H1 (cell line): ENCODE measurements around the gene APOO. TPM values are rescaled to one million over a fixed set of nuclear protein-coding genes. Genes with fewer than 3 reads are reported as not detected.

ENCODE experiments used
- CTCF ChIA-PET: fragments of 300-600 bp; sonication (Branson Sonifier 250); formaldehyde crosslinking; loops from one replicate; lab custom pipeline; 2021; ENCODE audit not compliant: partially characterized antibody; lab: Charles Lee
- POLR2A ChIA-PET: fragments of 300-600 bp; sonication (Branson Sonifier 250); formaldehyde crosslinking; loops from one replicate; lab custom pipeline; 2021; ENCODE audit warnings: inconsistent platforms; ENCODE audit not compliant: partially characterized antibody; lab: Charles Lee
- DNase-seq, 2 experiments: peaks; one replicate each; pipeline versions ENCODE4 v3.0.0 to v3.0.0-alpha.2; 2010 to 2022; ENCODE audit warnings: low spot score in 2 of 2, low read depth in 1 of 2, mixed read lengths in 1 of 2
- FAIRE-seq: peaks from 2 replicates; lab custom pipeline; 2011; peaks lifted over from hg19 to GRCh38; lab: Jason Lieb, UNC
- H2AFZ ChIP-seq: 2 replicates; pipeline ENCODE4 v1.8.1; 2012; ENCODE audit warnings: low read length, inconsistent platforms
- H2AK5ac ChIP-seq: 2 replicates; pipeline ENCODE4 v1.6.1; 2013; ENCODE audit warnings: low read depth, low read length
- H2BK120ac ChIP-seq: replicated peaks from 2 replicates; pipeline ENCODE3; 2013; ENCODE audit warnings: low read depth, low read length, inconsistent platforms
- H2BK12ac ChIP-seq: 2 replicates; pipeline ENCODE4 v1.6.1; 2013; ENCODE audit warnings: low read depth, low read length
- H2BK15ac ChIP-seq: 2 replicates; pipeline ENCODE4 v1.6.1; 2013; ENCODE audit warnings: low read length
- H2BK20ac ChIP-seq: 2 replicates; pipeline ENCODE4 v1.6.1; 2013; ENCODE audit warnings: low read length
- H2BK5ac ChIP-seq: 2 replicates; pipeline ENCODE4 v1.6.1; 2013; ENCODE audit warnings: low read depth, low read length
- H3K14ac ChIP-seq: 2 replicates; pipeline ENCODE4 v1.6.1; 2013; ENCODE audit warnings: inconsistent platforms; ENCODE audit not compliant: insufficient read length
- H3K18ac ChIP-seq: 2 replicates; pipeline ENCODE4 v1.6.1; 2013; ENCODE audit warnings: low read length; ENCODE audit errors: extremely low read depth
- H3K23ac ChIP-seq: 2 replicates; pipeline ENCODE4 v1.6.1; 2013; ENCODE audit warnings: inconsistent platforms; ENCODE audit not compliant: insufficient read length
- H3K23me2 ChIP-seq: 2 replicates; pipeline ENCODE4 v1.6.1; 2013; ENCODE audit warnings: low read depth, low read length
- H3K27ac ChIP-seq: 2 replicates; pipeline ENCODE4 v1.6.1; 2011; ENCODE audit warnings: low read depth, low read length, inconsistent platforms
- H3K27me3 ChIP-seq, 4 experiments: replicated peaks in 1 of 4; 1 replicate in 1 of 4; 2 replicates in 3 of 4; pipeline versions ENCODE4 v1.6.1 to v1.8.1; 2011 to 2013; ENCODE audit warnings: low read length in 3 of 4, mild to moderate bottlenecking in 3 of 4, inconsistent platforms in 2 of 4, mixed read lengths in 2 of 4, moderate library complexity in 1 of 4; ENCODE audit not compliant: control insufficient read depth in 3 of 4, insufficient read depth in 3 of 4; ENCODE audit errors: extremely low read depth in 1 of 4
- H3K36me3 ChIP-seq, 4 experiments: 2 replicates each; pipeline versions ENCODE4 v1.6.1 to v1.8.1; 2011 to 2013; ENCODE audit warnings: mild to moderate bottlenecking in 4 of 4, low read length in 3 of 4, moderate library complexity in 2 of 4, control low read depth in 1 of 4, inconsistent platforms in 1 of 4; ENCODE audit not compliant: insufficient read depth in 4 of 4, control insufficient read depth in 2 of 4
- H3K4ac ChIP-seq: replicated peaks from 2 replicates; pipeline ENCODE3; 2013; ENCODE audit warnings: low read length, low read depth, mixed read lengths, inconsistent platforms; ENCODE audit not compliant: insufficient read length
- H3K4me1 ChIP-seq, 4 experiments: replicated peaks in 1 of 4; 1 replicate in 1 of 4; 2 replicates in 3 of 4; pipeline versions ENCODE4 v1.6.1 to v1.8.1; 2011 to 2013; ENCODE audit warnings: low read length in 3 of 4, inconsistent platforms in 2 of 4, mixed read lengths in 1 of 4; ENCODE audit not compliant: insufficient read depth in 4 of 4, control insufficient read depth in 3 of 4
- H3K4me2 ChIP-seq, 2 experiments: 2 replicates each; pipeline versions ENCODE4 v1.6.1 to v1.8.1; 2011 to 2013; ENCODE audit warnings: low read depth in 2 of 2, low read length in 2 of 2, control low read depth in 1 of 2, inconsistent platforms in 1 of 2, mild to moderate bottlenecking in 1 of 2; ENCODE audit not compliant: insufficient read depth in 1 of 2
- H3K4me3 ChIP-seq, 4 experiments: fragments of 200-600, 300-600 bp in 1 of 4; sonication (generic), shearing (Covaris generic), sonication (Bioruptor Twin) in 1 of 4; 2 replicates each; pipeline versions ENCODE4 v1.5.1 to v1.8.1; 2011 to 2016; ENCODE audit warnings: low read length in 4 of 4, low read depth in 3 of 4, control low read depth in 2 of 4, inconsistent platforms in 2 of 4, mild to moderate bottlenecking in 2 of 4, mixed read lengths in 1 of 4, moderate library complexity in 1 of 4; ENCODE audit not compliant: insufficient read depth in 2 of 4; ENCODE audit errors: extremely low read depth in 1 of 4
- H3K56ac ChIP-seq: replicated peaks from 2 replicates; pipeline ENCODE3; 2013; ENCODE audit warnings: low read depth, mild to moderate bottlenecking, mixed read lengths, low read length, inconsistent platforms; ENCODE audit not compliant: insufficient read length
- H3K79me1 ChIP-seq: 2 replicates; pipeline ENCODE4 v1.6.1; 2013; ENCODE audit warnings: low read depth, low read length, control low read depth
- H3K79me2 ChIP-seq, 2 experiments: 2 replicates each; pipeline versions ENCODE4 v1.6.1 to v1.8.1; 2012 to 2013; ENCODE audit warnings: low read length in 2 of 2, mild to moderate bottlenecking in 2 of 2, inconsistent platforms in 1 of 2; ENCODE audit not compliant: insufficient read depth in 2 of 2, control insufficient read depth in 1 of 2
- H3K9ac ChIP-seq, 4 experiments: replicated peaks in 1 of 4; 1 replicate in 1 of 4; 2 replicates in 3 of 4; pipeline versions ENCODE4 v1.6.1 to v1.8.1; 2011 to 2013; ENCODE audit warnings: low read depth in 3 of 4, low read length in 3 of 4, control low read depth in 2 of 4, mild to moderate bottlenecking in 2 of 4, moderate library complexity in 2 of 4, inconsistent platforms in 1 of 4; ENCODE audit errors: extremely low read depth in 1 of 4
- H3K9me3 ChIP-seq, 2 experiments: 2 replicates each; pipeline versions ENCODE4 v1.6.1 to v1.8.1; 2012 to 2013; ENCODE audit warnings: mild to moderate bottlenecking in 2 of 2, moderate library complexity in 2 of 2, control low read depth in 1 of 2, inconsistent platforms in 1 of 2, low read depth in 1 of 2, low read length in 1 of 2, mixed read lengths in 1 of 2; ENCODE audit not compliant: insufficient read depth in 2 of 2
- H4K20me1 ChIP-seq, 2 experiments: replicated peaks in 1 of 2; 2 replicates each; pipeline versions ENCODE3 to v1.8.1; 2011 to 2013; ENCODE audit warnings: inconsistent platforms in 2 of 2, low read length in 2 of 2, mild to moderate bottlenecking in 1 of 2; ENCODE audit not compliant: insufficient read depth in 2 of 2, control insufficient read depth in 1 of 2
- H4K5ac ChIP-seq: 2 replicates; pipeline ENCODE4 v1.6.1; 2013; ENCODE audit warnings: low read length, low read depth, mixed read lengths, inconsistent platforms; ENCODE audit not compliant: insufficient read length
- H4K8ac ChIP-seq: 2 replicates; pipeline ENCODE4 v1.8.0; 2013; ENCODE audit warnings: mild to moderate bottlenecking, moderate library complexity, low read length, inconsistent platforms; ENCODE audit not compliant: insufficient read depth; ENCODE audit errors: extremely low read depth
- H4K91ac ChIP-seq: replicated peaks from 2 replicates; pipeline ENCODE3; 2013; ENCODE audit warnings: low read length, mixed read lengths, inconsistent platforms; ENCODE audit not compliant: insufficient read length
- CTBP2 ChIP-seq: IDR thresholded peaks from 2 replicates; pipeline ENCODE4 v1.7.0; 2011; ENCODE audit warnings: borderline replicate concordance, mild to moderate bottlenecking, moderate library complexity, mixed read lengths, low read length; ENCODE audit not compliant: insufficient read depth, insufficient read length
- EZH2 ChIP-seq: fragments of 200-600 bp; sonication (generic); IDR thresholded peaks from 2 replicates; pipeline ENCODE4 v1.7.1; 2012; ENCODE audit warnings: low read depth, mild to moderate bottlenecking, moderate library complexity, low read length, inconsistent platforms; ENCODE audit not compliant: severe bottlenecking
- JUN ChIP-seq: IDR thresholded peaks from 2 replicates; pipeline ENCODE4 v1.6.1; 2011; ENCODE audit warnings: low read depth, mild to moderate bottlenecking, improper control_type of control experiment, low read length
- JUND ChIP-seq: IDR thresholded peaks from 2 replicates; pipeline ENCODE4 v1.6.1; 2011; ENCODE audit warnings: mild to moderate bottlenecking, improper control_type of control experiment, low read length
- MAFK ChIP-seq: IDR thresholded peaks from 2 replicates; pipeline ENCODE4 v1.6.1; 2012; ENCODE audit warnings: low read depth, mild to moderate bottlenecking, improper control_type of control experiment, low read length
- RXRA ChIP-seq: IDR thresholded peaks from 2 replicates; pipeline ENCODE4 v1.6.1; 2011; ENCODE audit warnings: low read depth, mild to moderate bottlenecking, low read length, moderate library complexity; ENCODE audit not compliant: insufficient read depth
- SAP30 ChIP-seq: fragments of 300-600 bp; sonication (generic); IDR thresholded peaks from 2 replicates; pipeline ENCODE4 v1.7.1; 2012; ENCODE audit warnings: low read length, moderate library complexity, mild to moderate bottlenecking, inconsistent platforms; ENCODE audit not compliant: insufficient read depth, insufficient replicate concordance
- TBP ChIP-seq: IDR thresholded peaks from 2 replicates; pipeline ENCODE4 v1.6.1; 2011; ENCODE audit warnings: low read depth, low read length, improper control_type of control experiment
- USF2 ChIP-seq: IDR thresholded peaks from 2 replicates; pipeline ENCODE4 v1.6.1; 2011; ENCODE audit warnings: low read length, improper control_type of control experiment
- WGBS, 2 experiments: shearing (Covaris generic) in 1 of 2; methylation state at CpG; one replicate each; pipeline versions ENCODE4 v1.1.6 to v1.1.7; 2013 to 2015; ENCODE audit warnings: low lambda C conversion rate in 2 of 2, mixed read lengths in 2 of 2, inconsistent platforms in 1 of 2, low coverage in 1 of 2, missing lambda C conversion rate in 1 of 2; ENCODE audit not compliant: insufficient replicate concordance in 2 of 2, insufficient coverage in 1 of 2, insufficient read length in 1 of 2; ENCODE audit errors: extremely low coverage in 1 of 2, missing lambda C conversion rate in 1 of 2; 5-methylcytosine and 5-hydroxymethylcytosine counted together
- polyA plus RNA-seq, 7 experiments: library from polyadenylated mRNA; depleted of rRNA in 3 of 7; stranded (reverse) in 5 of 7; unstranded in 2 of 7; fragments of >200 nt in 5 of 7; fragments of 200-250 nt in 2 of 7; gene quantifications; 1 replicate in 5 of 7; 2 replicates in 1 of 7; 4 replicates in 1 of 7; pipeline versions ENCODE4 v1.2.1 to v1.2.3, GENCODE V29; 2011 to 2013; ENCODE audit warnings: missing spikeins in 2 of 7, mixed read lengths in 2 of 7
- total RNA-seq: library from RNA; stranded (reverse); fragmentation: NEBNext Ultra II Directional; extraction: Animal tissue kit (Norgen Biotek cat#: 25700); gene quantifications from 2 replicates; pipeline ENCODE4 v1.2.1, GENCODE V29; 2021

Gene APOO
- total and polyA plus RNA-seq, 2 of the 8 experiments (the other 6 are each of a cell fraction or from before 2014, with no cell fraction given): 25.7 to 45.0 TPM

- peaks cover 3% of the 10 kb centered on the region; the same call in 1 of the 2 replicates for H3K23me2 ChIP-seq
- no peak overlapping the region for H4K5ac ChIP-seq
- CTCF ChIA-PET: interaction anchor here (0.9 kb wide), 2 partner anchors 31 to 115 kb away, joined by 3 read pairs; no protein-coding TSS in a partner anchor
- H3K18ac ChIP-seq: no peak overlapping the region
- no peak overlapping the region for H2BK120ac ChIP-seq
- no peak overlapping the region for H3K56ac ChIP-seq
- TF ChIP-seq JUN (no peak), RXRA (no peak), MAFK (no peak), EZH2 (no peak), JUND (no peak), CTBP2 (no peak), TBP (no peak), USF2 (no peak), SAP30 (no peak)
- TF ChIP-seq, all 59 proteins: peak for 0
- Histone ChIP-seq H2AFZ (no peak overlapping the region), H3K4me2 (no peak overlapping the region), H3K9me3 (no peaks in the 10 kb centered on the region), H4K91ac (no peak overlapping the region), H2BK15ac (no peak overlapping the region), H2BK5ac (no peak overlapping the region), H3K27ac (no peak overlapping the region), H4K8ac (no peak overlapping the region), H3K9ac (no peak overlapping the region), H2BK20ac (no peak overlapping the region), H3K27me3 (no peaks in the 10 kb centered on the region), H3K79me1 (no peaks in the 10 kb centered on the region), H2AK5ac (no peak overlapping the region), H3K36me3 (peaks cover 0 to 8% (median 0%) of the 10 kb centered on the region in 4 experiments; a peak in 1 of 8 replicates), H3K4me3 (no peak overlapping the region), H4K20me1 (no peaks in the 10 kb centered on the region), H3K4me1 (no peaks in the 10 kb centered on the region), H3K23ac (no peak overlapping the region), H3K79me2 (no peaks in the 10 kb centered on the region), H3K4ac (no peak overlapping the region), H2BK12ac (no peak overlapping the region), H3K14ac (no peak overlapping the region)
- 88% methylated on average over 2 of the region's 2 CpGs; no CpG with 5 or more reads in 1 of the 2 experiments for WGBS, 2 experiments
- FAIRE-seq: no peak
- POLR2A ChIA-PET: no interaction called here
- DNase-seq: no peak
These were observed 120.0 kb downstream of the APOO start for GRCh38 chrX:23787745-23788118.
